Measurements from ENCODE around the gene PRDM10.
A peak's percentile ranks its signal among the peaks of the same experiment; 100 is the strongest.
"Not testable (repeated sequence)": the region's sequence is repeated elsewhere in the genome, so short reads cannot be mapped to it uniquely, and the experiment has no call there.

The PRDM10 gene

DNA sequence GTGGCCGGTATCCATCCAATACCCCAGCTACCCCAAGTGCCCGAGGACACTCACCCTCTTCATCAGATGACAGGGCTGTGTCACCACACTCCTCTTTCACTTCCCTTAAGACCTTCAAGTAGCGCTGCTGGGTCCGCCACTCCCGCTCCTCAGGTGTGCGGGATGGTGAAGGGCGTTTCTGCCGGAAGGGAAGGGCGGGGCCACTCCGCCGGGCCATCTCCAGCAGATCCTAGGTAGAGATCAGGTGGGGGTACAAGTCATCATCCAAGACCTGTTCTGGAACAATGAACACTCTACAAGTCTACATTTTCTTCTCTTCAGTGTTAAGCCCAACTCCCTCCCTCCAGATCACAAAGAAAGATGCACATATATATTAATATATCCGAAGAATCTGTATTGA, 117.3 kb downstream of the PRDM10 start:
- no peak for DNase-seq

GRCh38 chr11:129884581-129884980, 118.1 kb downstream of the PRDM10 start:
- DNase-seq: no peak

DNA sequence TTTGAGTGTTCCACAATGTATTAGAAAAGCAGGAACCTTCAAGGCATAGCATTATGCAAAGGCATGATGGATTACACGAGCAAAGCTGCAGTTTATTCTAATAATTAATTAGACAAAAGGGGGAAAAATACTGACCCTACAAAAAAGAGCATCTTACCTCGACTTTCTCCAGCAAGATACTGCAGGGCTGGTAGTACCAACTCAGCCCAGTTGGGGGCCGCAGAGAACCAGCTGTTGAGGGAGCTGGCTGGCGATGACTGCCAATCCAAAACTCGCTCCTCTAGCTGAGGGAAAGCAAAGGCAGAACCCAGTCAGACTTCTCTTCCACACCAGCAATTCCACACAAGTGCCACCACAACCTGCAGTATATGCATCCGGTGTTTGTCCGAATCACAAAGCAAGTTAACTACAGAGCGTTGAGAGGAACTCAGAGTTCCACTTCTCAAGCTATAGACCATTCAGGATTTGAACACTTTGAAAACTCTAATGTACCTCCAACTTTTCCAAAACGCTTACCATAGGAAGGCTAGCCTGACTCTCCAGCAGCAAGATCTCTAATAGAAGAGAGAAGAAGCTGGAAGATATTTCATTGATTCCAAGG, 121.0 kb downstream of the PRDM10 start:
- peak; percentile 67 for DNase-seq

DNA sequence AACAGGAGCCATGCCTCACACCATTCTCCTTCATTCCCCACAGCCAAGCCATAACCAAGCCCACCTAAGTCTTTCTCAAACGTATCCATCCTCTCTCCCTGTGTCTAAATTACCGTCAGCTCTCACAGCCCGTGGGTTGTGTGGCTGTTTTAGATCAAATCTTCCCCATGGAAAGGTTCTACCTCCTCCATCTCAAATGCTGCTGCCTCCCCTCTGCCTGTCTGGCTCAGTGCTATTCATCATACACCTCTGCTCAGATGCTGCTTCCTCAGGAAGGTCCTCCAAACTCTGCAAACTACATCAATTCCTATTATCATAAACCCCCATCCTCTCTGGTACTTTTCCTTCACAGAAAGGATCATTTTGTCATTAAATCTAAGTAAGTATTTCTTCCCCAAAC, 122.3 kb downstream of the PRDM10 start:
- DNase-seq: no peak

GRCh38 chr11:129871914-129872313, 130.7 kb downstream of the PRDM10 start:
- DNase-seq: no peak

- DNase-seq: not testable (repeated sequence)
Measured at GRCh38 chr11:129868626-129869025, 134.0 kb downstream of the PRDM10 start.

DNA sequence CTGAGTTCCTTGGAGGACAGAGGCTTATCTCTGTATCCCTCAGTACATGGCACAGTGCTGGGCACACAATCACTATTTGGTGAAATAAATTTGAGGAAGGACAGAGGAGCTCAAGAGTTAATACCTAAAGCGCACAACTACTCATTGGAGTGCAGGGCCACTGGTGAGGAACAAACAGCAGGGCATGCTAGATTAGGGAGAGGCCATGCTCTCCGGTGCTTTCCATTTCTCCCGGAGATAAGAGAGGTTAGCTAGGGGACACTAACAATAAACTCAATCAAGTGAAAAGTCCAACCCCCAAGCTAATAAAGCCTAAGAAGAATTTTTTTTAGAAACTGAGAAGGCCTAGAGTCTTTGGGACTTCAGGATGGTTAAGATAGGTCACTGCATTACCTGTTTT, 136.3 kb downstream of the PRDM10 start:
- DNase-seq: peak; percentile 7

GRCh38 chr11:129865701-129866100, 136.9 kb downstream of the PRDM10 start:
- DNase-seq: peak; percentile 41

DNA sequence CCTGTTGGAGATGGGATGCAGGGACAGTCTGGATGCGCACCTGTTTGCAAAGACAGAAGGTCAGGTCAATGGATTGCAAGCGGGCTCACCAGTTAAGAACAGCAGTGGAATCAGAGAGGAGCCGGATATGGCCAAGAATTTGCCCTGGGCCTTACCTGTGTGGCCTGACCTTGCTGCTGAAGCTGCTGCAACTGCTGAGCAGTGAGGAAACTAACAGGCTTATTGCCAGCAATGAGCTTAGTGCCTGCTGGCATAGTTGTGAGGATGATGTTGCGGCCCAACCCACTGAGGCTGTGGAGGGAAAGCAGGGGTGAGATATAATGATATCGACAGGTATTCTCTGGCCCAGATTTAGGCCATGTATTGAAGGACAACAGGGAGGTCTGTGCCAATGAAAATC, 137.8 kb downstream of the PRDM10 start:
- peak; percentile 43 for DNase-seq

DNA sequence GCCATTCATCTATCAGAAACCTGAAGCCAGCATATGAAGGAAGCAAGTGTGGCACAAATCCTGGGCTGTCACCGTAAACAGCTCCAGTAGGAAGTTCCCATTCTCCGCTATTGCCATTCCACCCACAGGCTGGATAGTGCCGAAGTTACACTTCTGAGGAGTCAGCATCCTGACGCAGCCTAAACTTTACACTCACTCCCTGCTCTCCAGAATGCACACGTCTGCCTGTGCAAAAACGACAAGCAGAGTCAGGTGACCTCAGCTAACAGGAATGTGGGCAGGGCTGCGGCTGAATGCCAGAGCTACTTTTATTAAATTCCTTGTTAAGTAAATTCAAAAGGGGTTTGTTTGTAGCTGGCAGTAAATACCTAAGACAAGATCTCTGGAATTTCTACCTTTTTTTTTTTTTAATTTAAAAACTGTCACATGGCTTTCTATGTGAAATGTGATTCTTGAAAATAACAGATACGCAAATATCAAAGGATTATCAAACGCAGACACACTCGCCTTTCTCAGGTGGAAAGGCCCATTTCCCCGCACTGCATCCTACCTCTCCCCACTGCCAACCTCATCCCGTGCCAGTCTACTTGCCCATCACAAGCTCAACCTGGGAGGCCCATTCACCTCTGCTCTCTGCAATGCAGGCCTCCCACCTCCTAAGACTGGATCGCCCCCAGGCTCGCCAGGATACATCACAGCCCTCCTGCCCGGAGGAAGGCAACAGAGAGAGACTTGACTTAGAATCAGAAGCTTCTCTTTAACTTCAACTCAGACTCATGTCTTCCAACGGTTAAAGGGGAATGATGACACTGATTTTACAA, 140.7 kb downstream of the PRDM10 start:
- DNase-seq: peak; percentile 43

- peak; percentile 17 for DNase-seq
Measured at GRCh38 chr11:129856036-129856435, 146.6 kb downstream of the PRDM10 start.

- peak; percentile 47 for DNase-seq
Measured at GRCh38 chr11:129855086-129855485, 147.5 kb downstream of the PRDM10 start.

DNA sequence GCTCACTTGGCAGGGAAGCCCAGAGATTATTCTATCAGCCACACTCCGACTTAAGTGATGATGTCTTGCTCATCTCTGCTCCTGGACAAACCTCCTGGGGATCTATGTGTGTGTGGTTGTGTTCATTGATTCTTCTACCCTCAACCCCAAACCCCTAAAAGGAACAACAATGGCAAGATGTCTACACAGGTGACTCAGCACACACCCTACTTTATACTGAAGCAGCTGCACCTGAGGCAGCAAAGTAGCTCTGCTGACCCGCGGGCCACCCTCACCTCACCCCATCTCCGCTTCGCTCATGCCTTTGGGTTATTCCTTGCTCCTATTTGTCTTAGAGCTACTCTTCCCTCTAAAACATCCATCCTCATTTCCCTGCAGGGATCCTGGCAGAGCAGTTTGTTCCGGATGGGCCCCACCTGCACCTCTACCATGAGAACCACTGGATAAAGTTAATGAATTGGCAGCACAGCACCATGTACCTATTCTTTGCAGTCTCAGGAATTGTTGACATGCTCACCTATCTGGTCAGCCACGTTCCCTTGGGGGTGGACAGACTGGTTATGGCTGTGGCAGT, 148.3 kb downstream of the PRDM10 start:
- no peak for DNase-seq

DNA sequence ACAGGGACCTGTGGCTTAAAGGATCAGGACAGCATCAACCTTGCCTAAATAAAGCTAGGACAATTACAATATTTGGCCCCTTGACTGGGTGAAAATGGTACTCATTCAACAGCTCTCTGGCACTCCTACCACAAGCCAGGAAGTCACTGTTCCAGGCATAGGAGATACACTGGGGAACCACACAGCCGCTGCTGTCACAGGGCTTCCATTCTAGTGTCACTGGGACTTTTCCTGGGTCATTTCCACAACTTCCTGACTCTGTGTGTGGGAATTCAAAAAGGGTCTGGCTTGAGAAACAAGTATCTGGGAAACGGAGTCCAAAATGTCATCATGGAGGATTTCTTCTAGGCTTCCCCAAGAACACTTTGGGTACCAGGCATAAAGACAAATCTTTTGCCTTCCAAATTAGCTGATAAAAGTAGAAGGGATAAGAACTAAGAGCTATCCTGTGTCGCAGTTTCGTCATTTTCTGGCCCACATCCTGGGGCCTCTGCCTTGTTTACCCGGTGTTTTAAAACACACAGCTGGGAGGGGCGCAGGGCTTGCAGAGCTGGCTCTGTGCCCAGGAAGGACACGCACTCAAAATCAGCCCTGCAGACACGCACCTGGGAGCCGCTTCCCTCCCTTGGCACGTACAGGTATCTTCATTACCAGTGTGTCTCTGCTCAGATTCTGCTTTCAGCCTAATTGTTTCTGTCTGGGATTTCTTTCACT, 149.0 kb downstream of the PRDM10 start:
- peak; percentile 55 for DNase-seq

GRCh38 chr11:129852125-129852740, 150.4 kb downstream of the PRDM10 start:
- DNase-seq: no peak

Data from activated CD8-positive, alpha-beta memory T cell treated with anti-CD3 and anti-CD28 coated beads for 24 hours (primary cell).